Endothelial cell of umbilical vein (primary cell): ENCODE data around the gene SLC8A1.

Source experiments
- CTCF ChIP-seq, 2 donors: IDR thresholded peaks; 1 replicate in 1 of 2; 2 replicates in 1 of 2; pipeline ENCODE4 v1.5.1; 2011; ENCODE audit warnings: low read length in 2 of 2, mild to moderate bottlenecking in 2 of 2, moderate library complexity in 2 of 2, control low read depth in 1 of 2, inconsistent platforms in 1 of 2, low read depth in 1 of 2; ENCODE audit not compliant: insufficient read depth in 1 of 2; ENCODE audit errors: extremely low read depth in 1 of 2
- MYC ChIP-seq: IDR thresholded peaks from one replicate; pipeline ENCODE4 v1.6.1; 2011; ENCODE audit warnings: mild to moderate bottlenecking, low read depth, low read length

GRCh38 chr2:40106061-40106460 lies 345.8 kb downstream of the SLC8A1 start:
- no peak for TF ChIP-seq MYC
- TF ChIP-seq CTCF (IDR thresholded peaks at IDR 0.05; ENCODE audit: extremely low read depth in 1 of 2, insufficient read depth in 1 of 2, low read depth in 1 of 2, low read length in 2 of 2) = no peak
